Calu3 (cell line): ENCODE results near the gene ZNF492. TPM values are rescaled to one million over a fixed set of nuclear protein-coding genes. Genes with fewer than 3 reads are reported as not detected.

Experiments used
- BruUV-seq: library from RNA; stranded (reverse); fragments of 400-500 nt; replicated peaks from 2 replicates; lab custom pipeline; 2021; lab: Mats Ljungman, UMichigan
- CTCF ChIA-PET: fragments of 300-600 bp; sonication (Branson Sonifier 250); formaldehyde crosslinking; loops from one replicate; lab custom pipeline; 2022; ENCODE audit warnings: antibody characterized with exemption; lab: Charles Lee
- DNase-seq: peaks from one replicate; pipeline ENCODE4 v3.0.0; 2022
- H3K27ac Mint-ChIP-seq: one replicate; pipeline ENCODE4 v1.8.0; 2022; ENCODE audit warnings: mixed read lengths; ENCODE audit not compliant: unreplicated experiment
- H3K27me3 Mint-ChIP-seq: one replicate; pipeline ENCODE4 v1.8.0; 2022; ENCODE audit warnings: mixed read lengths; ENCODE audit not compliant: unreplicated experiment
- H3K36me3 Mint-ChIP-seq: one replicate; pipeline ENCODE4 v1.8.0; 2022; ENCODE audit warnings: mild to moderate bottlenecking, moderate library complexity, mixed read lengths; ENCODE audit not compliant: insufficient read depth, unreplicated experiment
- H3K4me1 Mint-ChIP-seq: one replicate; pipeline ENCODE4 v1.8.0; 2022; ENCODE audit warnings: mild to moderate bottlenecking, low read depth, mixed read lengths; ENCODE audit not compliant: unreplicated experiment
- H3K4me3 Mint-ChIP-seq: one replicate; pipeline ENCODE4 v1.8.0; 2022; ENCODE audit warnings: mild to moderate bottlenecking, low read depth, moderate library complexity, mixed read lengths; ENCODE audit not compliant: unreplicated experiment
- H3K9me3 Mint-ChIP-seq: one replicate; pipeline ENCODE4 v1.8.0; 2022; ENCODE audit warnings: low read depth, mixed read lengths; ENCODE audit not compliant: unreplicated experiment
- CTCF ChIP-seq: fragments of 200-600 bp; IDR thresholded peaks from one replicate; pipeline ENCODE4 v1.8.0; 2022; ENCODE audit warnings: antibody characterized with exemption; ENCODE audit not compliant: unreplicated experiment
- intact Hi-C: fragments of 100-400 bp; cut with micrococcal nuclease; formaldehyde crosslinking; loops from one replicate; pipeline ENCODE4 v1.10.0; 2022; ENCODE audit not compliant: unreplicated experiment
- total RNA-seq: library from RNA; stranded (reverse); gene quantifications from 2 replicates; pipeline ENCODE4 v1.2.3, GENCODE V29; 2022

The ZNF492 gene
- total RNA-seq, 1 experiment from 2014 or later: not detected

- H3K9me3 Mint-ChIP-seq: peaks cover 9% of the 10 kb centered on the region
- no peak for TF ChIP-seq CTCF
- no peaks in the 10 kb centered on the region for H3K4me1 Mint-ChIP-seq
- no TSS peak for BruUV-seq
- DNase-seq: no peak
- no peaks in the 10 kb centered on the region for H3K36me3 Mint-ChIP-seq
- no peak overlapping the region for H3K4me3 Mint-ChIP-seq
- no peaks in the 10 kb centered on the region for H3K27me3 Mint-ChIP-seq
- intact Hi-C loops: no loop called here
- no peak overlapping the region for H3K27ac Mint-ChIP-seq
- CTCF ChIA-PET: no interaction called here
Measured at GRCh38 chr19:22607653-22608430, 26.3 kb upstream of the ZNF492 start.

DNA sequence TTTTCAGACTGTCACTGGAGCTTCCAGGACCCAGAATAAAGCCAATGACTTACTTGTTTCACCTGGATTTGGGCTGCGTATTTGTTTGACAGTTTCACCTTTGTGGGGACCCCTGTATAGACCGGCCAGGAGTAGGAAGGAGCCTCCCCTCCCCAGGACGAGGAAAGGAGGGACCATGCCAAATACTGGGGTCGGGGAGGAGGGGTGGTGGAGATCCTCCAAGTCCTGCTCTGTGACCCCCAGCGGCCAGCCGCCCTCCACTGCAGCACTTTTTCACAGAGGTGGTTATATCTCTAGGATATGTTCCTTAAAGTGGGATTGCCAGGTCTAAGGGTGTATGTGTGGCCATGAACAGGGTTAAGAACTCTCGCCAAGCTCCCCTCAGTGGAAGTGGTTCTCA is 25.7 kb upstream of the ZNF492 start:
- Mint-ChIP-seq H3K36me3 (no peaks in the 10 kb centered on the region), H3K9me3 (peaks cover 9% of the 10 kb centered on the region), H3K4me1 (no peaks in the 10 kb centered on the region), H3K27me3 (no peaks in the 10 kb centered on the region), H3K27ac (no peak overlapping the region), H3K4me3 (no peak overlapping the region)
- TF ChIP-seq CTCF: no peak
- DNase-seq: no peak
- intact Hi-C loops: no loop called here
- CTCF ChIA-PET: no interaction called here
- BruUV-seq: no TSS peak

GRCh38 chr19:22609630-22610029 is 24.5 kb upstream of the ZNF492 start:
- CTCF ChIA-PET: no interaction called here
- no peaks in the 10 kb centered on the region for H3K27me3 Mint-ChIP-seq
- DNase-seq: no peak
- H3K4me1 Mint-ChIP-seq: no peaks in the 10 kb centered on the region
- no peak overlapping the region for H3K27ac Mint-ChIP-seq
- no peaks in the 10 kb centered on the region for H3K36me3 Mint-ChIP-seq
- intact Hi-C loops: no loop called here
- no peak overlapping the region for H3K4me3 Mint-ChIP-seq
- no peak for TF ChIP-seq CTCF
- peaks cover 9% of the 10 kb centered on the region for H3K9me3 Mint-ChIP-seq
- BruUV-seq: no TSS peak

DNA sequence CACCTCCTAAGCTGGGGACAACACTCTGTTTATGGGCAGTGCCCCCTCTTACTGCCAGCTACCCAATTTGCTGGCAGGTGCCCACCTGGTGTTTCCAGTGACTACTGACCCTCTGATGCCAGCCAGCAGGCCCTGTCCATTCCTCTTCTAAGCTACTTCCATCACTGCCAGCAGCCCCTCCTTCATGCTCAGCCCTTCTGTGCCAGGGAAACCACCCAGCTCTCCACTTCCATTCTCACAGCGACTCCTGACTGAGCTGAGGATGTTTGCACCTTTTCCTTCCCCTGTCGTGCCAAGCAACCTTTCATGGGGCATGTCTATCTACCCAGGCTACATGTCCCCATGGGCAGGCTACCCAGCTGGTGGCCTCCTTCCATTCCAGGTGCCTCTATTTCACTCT is 24.0 kb upstream of the ZNF492 start:
- Mint-ChIP-seq H3K36me3 (no peaks in the 10 kb centered on the region), H3K4me1 (no peaks in the 10 kb centered on the region), H3K27ac (no peak overlapping the region), H3K9me3 (peaks cover 9% of the 10 kb centered on the region), H3K4me3 (no peak overlapping the region), H3K27me3 (no peaks in the 10 kb centered on the region)
- CTCF ChIA-PET: no interaction called here
- intact Hi-C loops: no loop called here
- no peak for TF ChIP-seq CTCF
- no peak for DNase-seq
- no TSS peak for BruUV-seq
